ENCODE data around the gene SLC6A17. TPM values are rescaled to one million over a fixed set of nuclear protein-coding genes. Genes with fewer than 3 reads are reported as not detected.

Gene SLC6A17
- total RNA-seq, 1 experiment from 2014 or later, result not detected

GRCh38 chr1:110123224-110123623, 27.1 kb upstream of the SLC6A17 start:
- H3K4me1 ChIP-seq, result no peaks in the 10 kb centered on the region
- H3K27ac ChIP-seq, result no peak overlapping the region
- DNase-seq, result no peak
- H3K4me3 ChIP-seq, result no peak overlapping the region
- H3K27me3 ChIP-seq, result no peaks in the 10 kb centered on the region
- no peaks in the 10 kb centered on the region for H3K9me3 ChIP-seq (replicated peaks)
- H3K36me3 ChIP-seq, result no peaks in the 10 kb centered on the region

GRCh38 chr1:110125810-110126209, 24.5 kb upstream of the SLC6A17 start:
- H3K27ac ChIP-seq, result no peak overlapping the region
- no peaks in the 10 kb centered on the region for H3K4me1 ChIP-seq
- H3K27me3 ChIP-seq, result 0 out of 2 replicates have a peak, but pooled peaks cover 4% of the 10 kb centered on the region
- no peaks in the 10 kb centered on the region for H3K36me3 ChIP-seq
- H3K4me3 ChIP-seq, result no peak overlapping the region
- no peak for DNase-seq
- H3K9me3 ChIP-seq (replicated peaks), result no peaks in the 10 kb centered on the region

DNA sequence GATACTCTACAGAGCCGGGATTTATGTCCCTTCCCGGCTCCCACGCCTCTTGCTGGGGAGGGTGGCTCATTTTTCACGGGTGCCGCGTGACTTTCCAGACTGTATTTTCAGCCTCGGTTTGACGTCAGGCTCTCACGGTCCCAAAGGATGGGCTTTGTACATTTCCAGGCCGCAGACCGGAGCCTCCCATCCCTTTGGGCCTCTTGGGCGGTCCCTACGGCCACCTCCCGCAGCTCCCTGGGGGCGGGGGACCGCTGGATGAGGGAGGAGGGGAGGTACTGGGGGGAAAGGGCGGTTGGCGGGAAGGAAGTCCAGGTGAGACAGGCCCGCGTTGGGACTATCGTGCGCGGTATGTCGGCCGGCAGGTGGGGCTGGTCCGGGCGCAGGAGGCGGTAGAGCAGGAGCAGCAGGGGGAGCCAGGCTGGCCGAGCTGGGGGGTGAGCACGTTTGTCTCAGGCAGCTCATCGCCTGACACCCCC, 20.1 kb upstream of the SLC6A17 start:
- no peaks in the 10 kb centered on the region for H3K9me3 ChIP-seq (replicated peaks)
- H3K27me3 ChIP-seq, result 0 out of 2 replicates have a peak, but pooled peaks cover 4% of the 10 kb centered on the region
- H3K27ac ChIP-seq, result no peak overlapping the region
- H3K36me3 ChIP-seq, result no peaks in the 10 kb centered on the region
- no peaks in the 10 kb centered on the region for H3K4me1 ChIP-seq
- DNase-seq, result no peak
- H3K4me3 ChIP-seq, result no peak overlapping the region

GRCh38 chr1:110130989-110131388, 19.3 kb upstream of the SLC6A17 start:
- Histone ChIP-seq H3K4me3 (no peak overlapping the region), H3K4me1 (no peaks in the 10 kb centered on the region), H3K36me3 (no peaks in the 10 kb centered on the region), H3K27ac (no peak overlapping the region), H3K9me3 (replicated peaks) (no peaks in the 10 kb centered on the region), H3K27me3 (0 out of 2 replicates have a peak, but pooled peaks cover 4% of the 10 kb centered on the region)
- no peak for DNase-seq

DNA sequence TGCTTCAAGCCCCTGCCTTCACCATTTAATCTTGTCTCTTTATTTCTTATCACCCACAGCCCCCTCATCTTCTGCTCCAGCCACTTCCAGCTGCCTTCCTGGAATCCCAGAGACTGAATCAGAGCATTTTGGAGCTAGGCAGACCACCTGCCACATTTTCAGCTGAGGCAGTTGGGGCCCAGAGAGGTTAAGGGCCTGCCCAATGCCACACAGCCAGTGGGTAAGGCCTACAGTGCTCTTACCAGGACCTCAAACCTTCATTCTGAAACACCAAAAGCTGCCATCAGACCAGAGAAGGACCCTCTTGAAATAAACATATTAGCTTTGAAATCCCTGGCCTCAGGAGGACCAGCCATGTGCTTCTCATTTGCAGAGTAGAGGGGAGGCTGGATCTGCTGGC, 17.6 kb upstream of the SLC6A17 start:
- H3K4me1 ChIP-seq, result no peaks in the 10 kb centered on the region
- no peak overlapping the region for H3K4me3 ChIP-seq
- peaks cover 9% of the 10 kb centered on the region; the same call in 1 of the 2 replicates for H3K27me3 ChIP-seq
- no peaks in the 10 kb centered on the region for H3K36me3 ChIP-seq
- no peak overlapping the region for H3K27ac ChIP-seq
- no peaks in the 10 kb centered on the region for H3K9me3 ChIP-seq (replicated peaks)
- no peak for DNase-seq

- H3K27me3 ChIP-seq, result peaks cover 12% of the 10 kb centered on the region; the same call in 1 of the 2 replicates
- no peaks in the 10 kb centered on the region for H3K4me1 ChIP-seq
- no peak overlapping the region for H3K4me3 ChIP-seq
- DNase-seq, result no peak
- H3K9me3 ChIP-seq (replicated peaks), result no peaks in the 10 kb centered on the region
- H3K36me3 ChIP-seq, result no peaks in the 10 kb centered on the region
- H3K27ac ChIP-seq, result no peak overlapping the region
Measured at GRCh38 chr1:110133436-110133835, 16.9 kb upstream of the SLC6A17 start.

DNA sequence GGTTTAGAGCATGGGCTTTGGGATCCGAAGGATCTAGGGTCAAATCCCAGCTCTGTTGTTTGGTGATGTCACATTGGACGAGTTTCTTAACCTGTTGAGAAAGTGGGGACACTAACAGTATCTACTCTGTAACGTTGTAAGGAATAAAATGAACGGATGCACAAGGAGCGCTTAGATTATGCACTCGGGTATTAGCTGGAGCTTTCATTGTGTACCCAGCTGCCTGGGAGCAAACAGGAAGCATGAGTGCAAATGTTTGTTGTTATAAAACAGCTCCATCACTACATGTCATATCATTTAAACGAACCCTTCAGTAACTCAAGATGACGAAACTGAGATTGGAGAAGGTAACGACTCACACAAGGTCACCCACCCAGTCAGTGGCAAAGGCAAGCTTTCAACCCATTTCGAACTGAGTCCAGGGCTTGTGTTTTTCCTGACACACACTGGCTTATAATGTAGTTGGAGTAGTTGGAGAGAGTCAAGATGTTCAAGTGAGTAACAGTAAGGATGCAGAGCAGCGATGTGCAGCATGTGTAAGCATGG, 16.2 kb upstream of the SLC6A17 start:
- Histone ChIP-seq H3K4me1 (no peaks in the 10 kb centered on the region), H3K27me3 (peaks cover 12% of the 10 kb centered on the region), H3K27ac (no peak overlapping the region), H3K9me3 (replicated peaks) (no peaks in the 10 kb centered on the region), H3K4me3 (no peak overlapping the region), H3K36me3 (no peaks in the 10 kb centered on the region)
- DNase-seq, result no peak

GRCh38 chr1:110135246-110135645, 15.0 kb upstream of the SLC6A17 start:
- Histone ChIP-seq H3K9me3 (replicated peaks) (no peaks in the 10 kb centered on the region), H3K36me3 (no peaks in the 10 kb centered on the region), H3K4me3 (no peak overlapping the region), H3K27ac (no peak overlapping the region), H3K27me3 (peaks cover 12% of the 10 kb centered on the region), H3K4me1 (no peaks in the 10 kb centered on the region)
- DNase-seq, result no peak

DNA sequence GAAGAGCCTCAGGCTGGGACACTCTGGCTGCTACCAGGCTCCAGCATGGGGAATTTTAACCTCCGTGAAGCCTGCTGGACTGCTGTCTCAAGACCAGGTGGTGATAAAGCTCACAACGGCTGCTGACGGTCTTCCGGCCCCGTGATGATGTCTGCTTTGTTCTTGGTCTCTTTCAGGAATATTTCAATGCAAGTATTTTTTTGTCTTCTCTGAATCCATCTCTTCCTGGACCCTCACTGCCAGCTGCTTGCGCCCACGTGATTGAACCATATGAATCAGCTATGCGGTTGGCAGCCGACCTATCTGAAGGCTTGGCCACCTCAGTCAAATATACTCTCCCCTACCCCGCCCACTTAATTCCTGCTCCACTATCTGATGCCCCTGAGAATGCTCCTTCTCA, 14.6 kb upstream of the SLC6A17 start:
- H3K9me3 ChIP-seq (replicated peaks), result no peaks in the 10 kb centered on the region
- H3K36me3 ChIP-seq, result no peaks in the 10 kb centered on the region
- H3K27me3 ChIP-seq, result peaks cover 14% of the 10 kb centered on the region
- no peak overlapping the region for H3K27ac ChIP-seq
- peak in 1 of 2 experiments; percentile 4 for DNase-seq
- H3K4me1 ChIP-seq, result no peaks in the 10 kb centered on the region
- no peak overlapping the region for H3K4me3 ChIP-seq

GRCh38 chr1:110136911-110137310, 13.4 kb upstream of the SLC6A17 start:
- Histone ChIP-seq H3K4me3 (no peak overlapping the region), H3K9me3 (replicated peaks) (no peaks in the 10 kb centered on the region), H3K27ac (no peak overlapping the region), H3K4me1 (no peaks in the 10 kb centered on the region), H3K36me3 (no peaks in the 10 kb centered on the region), H3K27me3 (peaks cover 14% of the 10 kb centered on the region)
- DNase-seq, result no peak

- no peaks in the 10 kb centered on the region for H3K9me3 ChIP-seq (replicated peaks)
- H3K4me3 ChIP-seq, result no peak overlapping the region
- H3K27me3 ChIP-seq, result peaks cover 18% of the 10 kb centered on the region
- no peaks in the 10 kb centered on the region for H3K4me1 ChIP-seq
- H3K36me3 ChIP-seq, result no peaks in the 10 kb centered on the region
- H3K27ac ChIP-seq, result no peak overlapping the region
- DNase-seq, result no peak
Measured at GRCh38 chr1:110138956-110139355, 11.3 kb upstream of the SLC6A17 start.

DNA sequence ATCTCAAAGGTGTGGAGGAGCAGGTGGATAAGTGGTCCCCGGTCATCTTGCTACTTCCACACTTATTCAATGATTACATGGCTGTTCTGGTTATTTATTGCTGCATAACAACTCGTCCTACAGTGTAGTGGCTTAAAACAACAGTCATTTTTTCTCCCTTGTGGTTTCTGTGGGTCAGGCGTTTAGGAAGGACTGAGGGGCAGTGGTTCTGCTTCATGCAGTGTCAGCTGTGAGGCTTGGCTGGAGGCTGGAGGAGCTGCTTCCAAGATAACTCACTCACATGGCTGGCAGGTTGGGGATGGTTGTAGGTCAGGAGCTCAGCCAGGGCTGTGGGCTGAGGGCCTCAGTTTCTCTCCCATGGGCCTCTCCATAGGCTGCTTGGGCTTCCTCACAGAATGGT, 5.9 kb upstream of the SLC6A17 start:
- Histone ChIP-seq H3K4me1 (no peaks in the 10 kb centered on the region), H3K4me3 (no peak overlapping the region), H3K9me3 (replicated peaks) (no peaks in the 10 kb centered on the region), H3K27ac (no peak overlapping the region), H3K36me3 (no peaks in the 10 kb centered on the region), H3K27me3 (peaks cover 10% of the 10 kb centered on the region)
- DNase-seq, result no peak

GRCh38 chr1:110148961-110149360, 1.3 kb upstream of the SLC6A17 start:
- Histone ChIP-seq H3K4me3 (no peak overlapping the region), H3K4me1 (no peaks in the 10 kb centered on the region), H3K9me3 (replicated peaks) (no peaks in the 10 kb centered on the region), H3K27ac (no peak overlapping the region), H3K27me3 (no peaks in the 10 kb centered on the region), H3K36me3 (no peaks in the 10 kb centered on the region)
- DNase-seq, result no peak

GRCh38 chr1:110151175-110151669, 928 bp downstream of the SLC6A17 start:
- Histone ChIP-seq H3K36me3 (no peaks in the 10 kb centered on the region), H3K4me3 (no peak overlapping the region), H3K9me3 (replicated peaks) (no peaks in the 10 kb centered on the region), H3K27ac (no peak overlapping the region), H3K27me3 (no peaks in the 10 kb centered on the region), H3K4me1 (no peaks in the 10 kb centered on the region)
- DNase-seq, result no peak

DNA sequence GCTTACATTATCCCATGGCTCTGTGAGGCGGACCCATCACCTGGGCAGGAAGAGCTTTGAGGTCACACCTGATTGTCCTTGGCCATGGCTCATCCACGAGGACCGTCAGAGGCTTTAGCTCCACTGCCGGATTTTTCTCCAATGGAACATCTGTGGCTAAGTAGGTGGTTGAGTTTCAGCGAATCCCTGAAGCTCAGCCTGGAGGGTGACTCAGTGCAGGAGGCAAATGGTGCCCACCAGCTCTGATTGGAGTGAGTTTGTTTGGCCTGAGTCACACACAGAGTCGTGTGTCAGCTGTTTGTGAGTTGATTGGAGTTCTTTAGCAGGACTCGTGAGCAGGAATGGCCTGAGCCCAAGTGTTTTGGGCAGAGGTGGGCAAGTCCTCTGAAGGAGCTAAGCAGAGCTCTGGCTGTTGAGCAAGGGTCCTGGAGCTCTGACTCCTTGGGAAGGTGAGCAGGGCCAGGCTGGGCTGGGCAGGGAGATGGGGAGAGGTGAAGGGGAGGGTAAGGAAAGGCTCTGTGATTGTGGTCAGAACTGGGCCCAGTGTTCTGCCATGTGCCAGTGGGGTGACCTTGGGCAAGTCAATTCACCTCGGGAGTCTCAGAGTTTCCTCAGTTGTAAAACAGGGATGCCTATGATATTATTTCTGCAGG, 2.0 kb downstream of the SLC6A17 start:
- DNase-seq, result peak in 1 of 2 experiments; percentile 13
- no peaks in the 10 kb centered on the region for H3K36me3 ChIP-seq
- no peak overlapping the region for H3K4me3 ChIP-seq
- no peak overlapping the region for H3K27ac ChIP-seq
- H3K27me3 ChIP-seq, result no peaks in the 10 kb centered on the region
- no peaks in the 10 kb centered on the region for H3K4me1 ChIP-seq
- no peaks in the 10 kb centered on the region for H3K9me3 ChIP-seq (replicated peaks)

Measured in SJCRH30 (cell line).